Karpas-422 (cell line): ENCODE data around the gene TENM4. TPM values are rescaled to one million over a fixed set of nuclear protein-coding genes. Genes with fewer than 3 reads are reported as not detected.

Experiments used
- DNase-seq: peaks from one replicate; pipeline ENCODE4 v3.0.0-alpha.2; 2015
- H2AFZ ChIP-seq: fragments of 200-600 bp; sonication (generic); 2 replicates; pipeline ENCODE4 v1.6.1; 2014; ENCODE audit warnings: antibody characterized with exemption, low read length, mixed read lengths
- H3K27ac ChIP-seq: fragments of 200-600 bp; sonication (generic); 2 replicates; pipeline ENCODE4 v1.5.1; 2014; ENCODE audit warnings: mild to moderate bottlenecking, low read length, moderate library complexity
- H3K27me3 ChIP-seq: fragments of 200-600 bp; sonication (generic); 2 replicates; pipeline ENCODE4 v1.6.1; 2014; ENCODE audit warnings: low read length, mixed read lengths
- H3K36me3 ChIP-seq: fragments of 200-600 bp; sonication (generic); 2 replicates; pipeline ENCODE4 v1.6.1; 2014; ENCODE audit warnings: low read length, mixed read lengths; ENCODE audit not compliant: insufficient read depth
- H3K4me1 ChIP-seq: fragments of 200-600 bp; sonication (generic); 2 replicates; pipeline ENCODE4 v1.6.1; 2014; ENCODE audit warnings: mild to moderate bottlenecking, low read length, mixed read lengths
- H3K4me2 ChIP-seq: fragments of 200-600 bp; sonication (generic); 2 replicates; pipeline ENCODE4 v1.6.1; 2014; ENCODE audit warnings: low read length, low read depth, mild to moderate bottlenecking; ENCODE audit not compliant: poor library complexity, severe bottlenecking
- H3K4me3 ChIP-seq: fragments of 200-600 bp; sonication (generic); 2 replicates; pipeline ENCODE4 v1.5.1; 2014; ENCODE audit warnings: mild to moderate bottlenecking, antibody characterized with exemption, low read length, mixed read lengths
- H3K79me2 ChIP-seq: fragments of 200-600 bp; sonication (generic); 2 replicates; pipeline ENCODE4 v1.6.1; 2014; ENCODE audit warnings: mild to moderate bottlenecking, low read length, mixed read lengths
- H3K9ac ChIP-seq: fragments of 200-600 bp; sonication (generic); 2 replicates; pipeline ENCODE4 v1.6.0; 2014; ENCODE audit warnings: low read length
- H3K9me2 ChIP-seq: fragments of 200-600 bp; sonication (generic), shearing (Covaris generic); replicated peaks from 2 replicates; pipeline ENCODE4 v1.6.0; 2014; ENCODE audit warnings: mild to moderate bottlenecking, low read length, moderate library complexity; ENCODE audit not compliant: insufficient read depth
- H3K9me3 ChIP-seq: fragments of 300-700, 200-600 bp; sonication (generic); 2 replicates; pipeline ENCODE4 v1.6.1; 2014; ENCODE audit warnings: low read length, mixed read lengths
- H4K20me1 ChIP-seq: fragments of 200-600 bp; sonication (generic); 2 replicates; pipeline ENCODE4 v1.6.1; 2014; ENCODE audit warnings: mild to moderate bottlenecking, antibody characterized with exemption, low read length, low read depth; ENCODE audit not compliant: insufficient read depth
- total RNA-seq: library from RNA; depleted of rRNA; stranded (reverse); fragments of >200 nt; shearing (Covaris generic); gene quantifications from 2 replicates; pipeline ENCODE4 v1.2.3, GENCODE V29; 2014; ENCODE audit warnings: low replicate concordance

Gene TENM4
- total RNA-seq, 1 experiment from 2014 or later: not detected

- H2AFZ ChIP-seq: no peak overlapping the region
These were observed 177.8 kb downstream of the TENM4 start for GRCh38 chr11:79263001-79263400.

GRCh38 chr11:79262221-79262620, 178.6 kb downstream of the TENM4 start:
- H4K20me1 ChIP-seq: no peaks in the 10 kb centered on the region
- no peaks in the 10 kb centered on the region for H3K4me1 ChIP-seq
- H3K4me3 ChIP-seq: no peak overlapping the region
- H3K9me3 ChIP-seq: no peaks in the 10 kb centered on the region
- no peak overlapping the region for H3K27ac ChIP-seq
- no peaks in the 10 kb centered on the region for H3K36me3 ChIP-seq
- no peak overlapping the region for H3K9ac ChIP-seq
- DNase-seq: no peak
- H3K79me2 ChIP-seq: no peaks in the 10 kb centered on the region
- H3K4me2 ChIP-seq: no peak overlapping the region
- no peaks in the 10 kb centered on the region for H3K9me2 ChIP-seq
- no peak overlapping the region for H2AFZ ChIP-seq
- no peaks in the 10 kb centered on the region for H3K27me3 ChIP-seq

More at GRCh38 chr11:79263001-79263400, 177.8 kb downstream of the TENM4 start:
- no peak overlapping the region for H3K4me3 ChIP-seq
- H3K9ac ChIP-seq: no peak overlapping the region
- H3K79me2 ChIP-seq: no peaks in the 10 kb centered on the region
- no peaks in the 10 kb centered on the region for H3K27me3 ChIP-seq
- no peaks in the 10 kb centered on the region for H3K9me2 ChIP-seq
- H3K36me3 ChIP-seq: no peaks in the 10 kb centered on the region
- H3K27ac ChIP-seq: no peak overlapping the region
- H3K9me3 ChIP-seq: no peaks in the 10 kb centered on the region
- no peaks in the 10 kb centered on the region for H3K4me1 ChIP-seq
- no peaks in the 10 kb centered on the region for H4K20me1 ChIP-seq
- H3K4me2 ChIP-seq: no peak overlapping the region
- no peak for DNase-seq

GRCh38 chr11:79261684-79262083, 179.1 kb downstream of the TENM4 start:
- no peaks in the 10 kb centered on the region for H3K79me2 ChIP-seq
- no peaks in the 10 kb centered on the region for H3K36me3 ChIP-seq
- DNase-seq: no peak
- no peak overlapping the region for H2AFZ ChIP-seq
- no peak overlapping the region for H3K27ac ChIP-seq
- no peak overlapping the region for H3K4me3 ChIP-seq
- H3K4me2 ChIP-seq: no peak overlapping the region
- no peaks in the 10 kb centered on the region for H3K27me3 ChIP-seq
- no peaks in the 10 kb centered on the region for H3K9me3 ChIP-seq
- H3K9me2 ChIP-seq: no peaks in the 10 kb centered on the region
- H3K4me1 ChIP-seq: no peaks in the 10 kb centered on the region
- no peak overlapping the region for H3K9ac ChIP-seq
- no peaks in the 10 kb centered on the region for H4K20me1 ChIP-seq

- no peaks in the 10 kb centered on the region for H4K20me1 ChIP-seq
- no peaks in the 10 kb centered on the region for H3K4me1 ChIP-seq
- no peaks in the 10 kb centered on the region for H3K36me3 ChIP-seq
- no peaks in the 10 kb centered on the region for H3K27me3 ChIP-seq
- H3K79me2 ChIP-seq: no peaks in the 10 kb centered on the region
- H3K9ac ChIP-seq: no peak overlapping the region
- H3K4me3 ChIP-seq: no peak overlapping the region
- H2AFZ ChIP-seq: no peak overlapping the region
- no peaks in the 10 kb centered on the region for H3K9me2 ChIP-seq
- no peak for DNase-seq
- no peak overlapping the region for H3K27ac ChIP-seq
- H3K4me2 ChIP-seq: no peak overlapping the region
- H3K9me3 ChIP-seq: no peaks in the 10 kb centered on the region
These were observed 181.0 kb downstream of the TENM4 start for GRCh38 chr11:79259800-79260199.

- Histone ChIP-seq H3K9me3 (no peaks in the 10 kb centered on the region), H3K79me2 (no peaks in the 10 kb centered on the region), H3K4me3 (no peak overlapping the region), H3K27ac (no peak overlapping the region), H2AFZ (no peak overlapping the region), H3K36me3 (no peaks in the 10 kb centered on the region), H3K27me3 (no peaks in the 10 kb centered on the region), H3K9me2 (no peaks in the 10 kb centered on the region), H3K4me2 (no peak overlapping the region), H3K4me1 (no peaks in the 10 kb centered on the region), H4K20me1 (no peaks in the 10 kb centered on the region), H3K9ac (no peak overlapping the region)
- no peak for DNase-seq
These were observed 182.3 kb downstream of the TENM4 start for GRCh38 chr11:79258576-79258975.

GRCh38 chr11:79255965-79256364, 184.9 kb downstream of the TENM4 start:
- Histone ChIP-seq H3K9me2 (no peaks in the 10 kb centered on the region), H3K4me1 (no peaks in the 10 kb centered on the region), H3K79me2 (no peaks in the 10 kb centered on the region), H3K4me3 (no peak overlapping the region), H3K36me3 (no peaks in the 10 kb centered on the region), H4K20me1 (no peaks in the 10 kb centered on the region), H3K27me3 (no peaks in the 10 kb centered on the region), H2AFZ (no peak overlapping the region), H3K4me2 (no peak overlapping the region), H3K9me3 (no peaks in the 10 kb centered on the region), H3K9ac (no peak overlapping the region), H3K27ac (no peak overlapping the region)
- no peak for DNase-seq

GRCh38 chr11:79253280-79253679, 187.6 kb downstream of the TENM4 start:
- Histone ChIP-seq H3K9me2 (no peaks in the 10 kb centered on the region), H3K36me3 (no peaks in the 10 kb centered on the region), H3K4me3 (no peak overlapping the region), H3K27ac (no peak overlapping the region), H3K4me1 (no peaks in the 10 kb centered on the region), H2AFZ (no peak overlapping the region), H4K20me1 (no peaks in the 10 kb centered on the region), H3K9me3 (no peaks in the 10 kb centered on the region), H3K9ac (no peak overlapping the region), H3K27me3 (no peaks in the 10 kb centered on the region), H3K79me2 (no peaks in the 10 kb centered on the region), H3K4me2 (no peak overlapping the region)
- no peak for DNase-seq

GRCh38 chr11:79249295-79249993, 191.4 kb downstream of the TENM4 start:
- Histone ChIP-seq H3K9me3 (no peaks in the 10 kb centered on the region), H4K20me1 (no peaks in the 10 kb centered on the region), H3K9me2 (no peaks in the 10 kb centered on the region), H3K36me3 (no peaks in the 10 kb centered on the region), H3K27ac (no peak overlapping the region), H3K79me2 (no peaks in the 10 kb centered on the region), H2AFZ (no peak overlapping the region), H3K4me3 (no peak overlapping the region), H3K4me2 (no peak overlapping the region), H3K4me1 (no peaks in the 10 kb centered on the region), H3K27me3 (no peaks in the 10 kb centered on the region), H3K9ac (no peak overlapping the region)
- DNase-seq: no peak
